ENCODE measurements around the gene ZMYM3.

DNA sequence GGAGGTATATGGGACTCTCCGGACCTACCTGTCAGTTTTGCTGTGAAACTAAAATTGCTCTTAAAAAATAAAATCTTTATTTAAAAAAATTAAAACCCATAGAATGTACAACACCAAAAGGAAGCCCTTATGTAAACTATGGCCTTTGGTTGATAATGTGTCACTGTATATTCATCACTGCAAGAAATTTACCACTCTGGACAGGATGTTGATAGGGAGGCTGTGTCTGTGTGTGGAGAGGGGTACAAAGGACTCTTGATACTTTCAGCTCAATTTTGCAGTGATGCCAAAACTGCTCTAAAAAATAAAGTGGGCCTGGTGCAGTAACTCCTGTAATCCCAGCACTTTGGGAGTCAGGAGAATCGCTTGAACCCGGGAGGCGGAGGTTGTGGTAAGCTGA, 2.9 kb upstream of the ZMYM3 start:
- TF ChIP-seq EZH2 (IDR thresholded peaks at IDR 0.05; ENCODE audit: borderline replicate concordance, insufficient read depth, low read depth, low read length, poor library complexity, severe bottlenecking): no peak
- TF ChIP-seq, protein P1, sequence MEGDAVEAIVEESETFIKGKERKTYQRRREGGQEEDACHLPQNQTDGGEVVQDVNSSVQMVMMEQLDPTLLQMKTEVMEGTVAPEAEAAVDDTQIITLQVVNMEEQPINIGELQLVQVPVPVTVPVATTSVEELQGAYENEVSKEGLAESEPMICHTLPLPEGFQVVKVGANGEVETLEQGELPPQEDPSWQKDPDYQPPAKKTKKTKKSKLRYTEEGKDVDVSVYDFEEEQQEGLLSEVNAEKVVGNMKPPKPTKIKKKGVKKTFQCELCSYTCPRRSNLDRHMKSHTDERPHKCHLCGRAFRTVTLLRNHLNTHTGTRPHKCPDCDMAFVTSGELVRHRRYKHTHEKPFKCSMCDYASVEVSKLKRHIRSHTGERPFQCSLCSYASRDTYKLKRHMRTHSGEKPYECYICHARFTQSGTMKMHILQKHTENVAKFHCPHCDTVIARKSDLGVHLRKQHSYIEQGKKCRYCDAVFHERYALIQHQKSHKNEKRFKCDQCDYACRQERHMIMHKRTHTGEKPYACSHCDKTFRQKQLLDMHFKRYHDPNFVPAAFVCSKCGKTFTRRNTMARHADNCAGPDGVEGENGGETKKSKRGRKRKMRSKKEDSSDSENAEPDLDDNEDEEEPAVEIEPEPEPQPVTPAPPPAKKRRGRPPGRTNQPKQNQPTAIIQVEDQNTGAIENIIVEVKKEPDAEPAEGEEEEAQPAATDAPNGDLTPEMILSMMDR (IDR thresholded peaks at IDR 0.05): no peak
